Smooth muscle cell (in vitro differentiated cells): Measurements from ENCODE around the gene C6orf120. TPM values are rescaled to one million over a fixed set of nuclear protein-coding genes. Genes with fewer than 3 reads are reported as not detected.

Experiments used
- DNase-seq: peaks from one replicate; lab custom pipeline; 2025; ENCODE audit not compliant: unreplicated experiment; lab: John Stamatoyannopoulos, UW
- H2AFZ ChIP-seq: fragments of 200-600 bp; sonication (generic); 2 replicates; pipeline ENCODE4 v1.6.0; 2016; ENCODE audit warnings: antibody characterized with exemption, low read depth, mild to moderate bottlenecking
- H3F3A ChIP-seq: fragments of 200-600 bp; sonication (generic); 2 replicates; pipeline ENCODE4 v1.6.0; 2017; ENCODE audit warnings: antibody characterized with exemption, low read depth
- H3K27ac ChIP-seq: fragments of 200-600 bp; sonication (generic); 2 replicates; pipeline ENCODE4 v1.5.1; 2016; ENCODE audit warnings: low read depth, mild to moderate bottlenecking
- H3K27me3 ChIP-seq: fragments of 200-600 bp; sonication (generic); 2 replicates; pipeline ENCODE4 v1.6.1; 2016; ENCODE audit warnings: low read depth, mild to moderate bottlenecking
- H3K36me3 ChIP-seq: fragments of 200-600 bp; sonication (generic); 2 replicates; pipeline ENCODE4 v1.5.1; 2016; ENCODE audit warnings: low read depth
- H3K4me1 ChIP-seq: fragments of 200-600 bp; sonication (generic); 2 replicates; pipeline ENCODE4 v1.5.1; 2016; ENCODE audit warnings: low read depth
- H3K4me2 ChIP-seq: fragments of 200-600 bp; sonication (generic); 2 replicates; pipeline ENCODE4 v1.6.0; 2016; ENCODE audit warnings: mild to moderate bottlenecking
- H3K4me3 ChIP-seq: fragments of 200-600 bp; sonication (generic); 2 replicates; pipeline ENCODE4 v1.5.1; 2016; ENCODE audit warnings: mild to moderate bottlenecking
- H3K79me2 ChIP-seq: fragments of 200-600 bp; sonication (generic); 2 replicates; pipeline ENCODE4 v1.6.0; 2016; ENCODE audit warnings: low read depth, mild to moderate bottlenecking
- H3K9ac ChIP-seq: fragments of 200-600 bp; sonication (generic); 2 replicates; pipeline ENCODE4 v1.6.0; 2016; ENCODE audit warnings: low read depth
- H3K9me3 ChIP-seq: fragments of 200-600 bp; sonication (generic); replicated peaks from 2 replicates; pipeline ENCODE4 v1.5.1; 2016; ENCODE audit warnings: low read depth
- H4K20me1 ChIP-seq: fragments of 200-600 bp; sonication (generic); 2 replicates; pipeline ENCODE4 v1.6.0; 2016; ENCODE audit warnings: low read depth
- CTCF ChIP-seq: fragments of 200-600 bp; sonication (generic); IDR thresholded peaks from 2 replicates; pipeline ENCODE4 v1.5.1; 2017; ENCODE audit warnings: borderline replicate concordance, mild to moderate bottlenecking, antibody characterized with exemption; ENCODE audit not compliant: insufficient read depth, poor library complexity, severe bottlenecking
- WGBS: methylation state at CpG from one replicate; pipeline ENCODE4 v1.1.7; 2016; ENCODE audit warnings: low lambda C conversion rate; 5-methylcytosine and 5-hydroxymethylcytosine counted together
- polyA plus RNA-seq: library from polyadenylated mRNA; unstranded; fragments of >200 nt; fragmentation: Nextera tagmentation; extraction: Ambion mirVana; gene quantifications from 2 replicates; pipeline ENCODE4 v1.2.1, GENCODE V29; 2016
- total RNA-seq: library from RNA; depleted of rRNA; stranded (reverse); fragments of >200 nt; gene quantifications from 2 replicates; pipeline ENCODE4 v1.2.3, GENCODE V29; 2014

C6orf120 gene
- total and polyA plus RNA-seq, 2 experiments from 2014 or later: 30.2 to 50.2 TPM

GRCh38 chr6:169691260-169691659 lies 10.7 kb upstream of the C6orf120 start:
- no peaks in the 10 kb centered on the region for H3K27me3 ChIP-seq
- DNase-seq: no peak
- H3K36me3 ChIP-seq: peaks cover 30% of the 10 kb centered on the region
- no peak overlapping the region for H3K9ac ChIP-seq
- 100% methylated on average over 2 of the region's 2 CpGs for WGBS
- H2AFZ ChIP-seq: no peak overlapping the region
- no peak for TF ChIP-seq CTCF
- H3K4me2 ChIP-seq: no peak overlapping the region
- no peak overlapping the region for H3K27ac ChIP-seq
- no peak overlapping the region for H3K4me3 ChIP-seq
- peaks cover 22% of the 10 kb centered on the region for H3K79me2 ChIP-seq
- no peaks in the 10 kb centered on the region for H3K4me1 ChIP-seq
- H3K9me3 ChIP-seq: peaks cover 8% of the 10 kb centered on the region
- H3F3A ChIP-seq: no peaks in the 10 kb centered on the region
- H4K20me1 ChIP-seq: no peaks in the 10 kb centered on the region

- Histone ChIP-seq H3K79me2 (peaks cover 24% of the 10 kb centered on the region), H3K9me3 (peaks cover 4% of the 10 kb centered on the region), H4K20me1 (no peaks in the 10 kb centered on the region), H3K36me3 (peaks cover 19% of the 10 kb centered on the region), H3K27ac (no peak overlapping the region), H3K27me3 (no peaks in the 10 kb centered on the region), H2AFZ (no peak overlapping the region), H3K4me3 (no peak overlapping the region), H3K4me2 (no peak overlapping the region), H3F3A (no peaks in the 10 kb centered on the region), H3K4me1 (no peaks in the 10 kb centered on the region), H3K9ac (no peak overlapping the region)
- no peak for DNase-seq
- 96% methylated on average over 3 of the region's 3 CpGs for WGBS
- TF ChIP-seq CTCF: no peak
Measured at GRCh38 chr6:169692516-169692915, 9.4 kb upstream of the C6orf120 start.

- peaks cover 32% of the 10 kb centered on the region for H3K79me2 ChIP-seq
Measured at GRCh38 chr6:169695131-169695530, 6.8 kb upstream of the C6orf120 start.

More at GRCh38 chr6:169695131-169695530, 6.8 kb upstream of the C6orf120 start:
- Histone ChIP-seq H3K36me3 (peaks cover 10% of the 10 kb centered on the region), H3K9ac (no peak overlapping the region), H3K4me3 (no peak overlapping the region), H3K9me3 (peaks cover 4% of the 10 kb centered on the region), H4K20me1 (no peaks in the 10 kb centered on the region), H3K4me1 (peaks cover under 1% of the 10 kb centered on the region), H3K4me2 (no peak overlapping the region), H3K27me3 (no peaks in the 10 kb centered on the region), H3K27ac (no peak overlapping the region), H3F3A (peaks cover 2% of the 10 kb centered on the region), H2AFZ (no peak overlapping the region)
- 81% methylated on average over 5 of the region's 5 CpGs for WGBS
- TF ChIP-seq CTCF: no peak
- no peak for DNase-seq
